Lower leg skin (tissue), 3 donors: Measurements from ENCODE around the gene DNAI2.

Experiments used
- CTCF ChIP-seq, 3 donors: fragments of 450-650 bp; IDR thresholded peaks; one replicate each; pipeline ENCODE4 v1.5.1; 2016; ENCODE audit warnings: antibody characterized with exemption in 3 of 3, mild to moderate bottlenecking in 3 of 3, moderate library complexity in 2 of 3
- POLR2A ChIP-seq, 2 donors: fragments of 450-650 bp; IDR thresholded peaks; one replicate each; pipeline ENCODE4 v1.6.1; 2016 to 2017; ENCODE audit warnings: antibody characterized with exemption in 2 of 2, mild to moderate bottlenecking in 1 of 2, moderate library complexity in 1 of 2

- no peak for TF ChIP-seq CTCF (IDR thresholded peaks at IDR 0.05)
- no peak for TF ChIP-seq POLR2A (IDR thresholded peaks at IDR 0.05)
Measured at GRCh38 chr17:74342224-74342623, 68.2 kb downstream of the DNAI2 start.
